Daoy (cell line): ENCODE measurements around the gene CIAO3. TPM values are rescaled to one million over a fixed set of nuclear protein-coding genes. Genes with fewer than 3 reads are reported as not detected.

Source experiments
- DNase-seq: peaks from one replicate; pipeline ENCODE4 v3.0.0-alpha.2; 2015; ENCODE audit warnings: low read depth
- total RNA-seq: library from RNA; depleted of rRNA; stranded (reverse); fragments of >200 nt; shearing (Covaris generic); gene quantifications from 2 replicates; pipeline ENCODE4 v1.2.3, GENCODE V29; 2014

Gene CIAO3
- total RNA-seq, 1 experiment from 2014 or later, result 23.7 TPM

DNA sequence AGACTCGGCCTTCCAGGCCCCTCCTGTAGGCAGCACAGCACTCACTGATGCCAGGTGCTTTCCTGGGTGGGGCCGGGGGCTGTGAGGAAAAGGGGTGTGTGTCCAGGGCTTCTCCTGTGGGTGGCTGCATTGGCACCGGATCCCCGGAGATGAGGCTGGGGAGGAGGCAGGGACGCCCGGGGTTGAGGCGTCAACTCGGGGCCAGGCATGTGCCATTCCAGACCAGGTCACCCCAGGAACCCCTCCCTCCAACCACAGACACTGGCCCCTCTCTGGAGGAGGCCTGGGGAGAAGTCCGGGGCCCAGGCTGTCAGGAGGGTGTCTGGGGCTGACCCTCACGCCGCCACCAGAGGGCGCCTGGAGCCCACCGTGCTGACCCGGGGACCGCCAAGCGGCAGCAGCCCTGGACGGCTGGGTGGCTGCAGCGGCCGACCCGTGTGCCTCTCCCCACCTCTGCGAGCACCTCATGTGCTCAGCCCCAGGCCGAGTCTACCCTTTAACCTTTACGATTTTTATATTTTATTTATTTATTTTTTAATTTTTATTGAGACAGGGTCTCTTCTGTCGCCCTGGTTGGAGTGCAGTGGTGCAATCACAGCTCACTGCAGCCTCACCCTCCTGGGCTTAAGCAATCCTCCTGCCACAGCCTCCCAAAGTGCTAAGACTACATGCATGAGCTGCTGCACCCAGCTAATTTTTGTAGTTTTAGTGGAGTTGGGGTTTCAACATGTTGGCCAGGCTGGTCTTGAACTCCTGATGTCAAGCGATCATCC, 29.1 kb downstream of the CIAO3 start:
- DNase-seq, result peak; percentile 77

DNA sequence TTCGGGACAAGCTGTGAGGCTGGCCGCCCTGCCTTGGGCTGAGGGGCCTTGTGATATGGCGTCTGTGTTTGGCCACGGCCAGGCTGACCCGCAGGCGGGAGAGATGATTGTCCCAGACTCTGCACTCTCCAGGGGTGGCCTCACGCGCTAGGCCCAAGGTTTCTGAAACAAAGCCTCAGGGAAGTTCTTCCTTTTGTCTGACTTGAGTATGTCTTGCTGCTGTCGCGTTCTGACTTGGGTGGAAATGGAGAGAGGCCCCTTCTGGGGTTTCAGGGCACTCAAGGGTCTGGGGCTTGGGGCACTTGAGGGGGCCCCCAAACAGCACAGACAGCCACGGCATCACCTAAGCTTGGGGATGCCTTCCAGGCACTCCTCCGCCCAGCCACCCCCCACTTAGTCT, 29.7 kb downstream of the CIAO3 start:
- no peak for DNase-seq

DNA sequence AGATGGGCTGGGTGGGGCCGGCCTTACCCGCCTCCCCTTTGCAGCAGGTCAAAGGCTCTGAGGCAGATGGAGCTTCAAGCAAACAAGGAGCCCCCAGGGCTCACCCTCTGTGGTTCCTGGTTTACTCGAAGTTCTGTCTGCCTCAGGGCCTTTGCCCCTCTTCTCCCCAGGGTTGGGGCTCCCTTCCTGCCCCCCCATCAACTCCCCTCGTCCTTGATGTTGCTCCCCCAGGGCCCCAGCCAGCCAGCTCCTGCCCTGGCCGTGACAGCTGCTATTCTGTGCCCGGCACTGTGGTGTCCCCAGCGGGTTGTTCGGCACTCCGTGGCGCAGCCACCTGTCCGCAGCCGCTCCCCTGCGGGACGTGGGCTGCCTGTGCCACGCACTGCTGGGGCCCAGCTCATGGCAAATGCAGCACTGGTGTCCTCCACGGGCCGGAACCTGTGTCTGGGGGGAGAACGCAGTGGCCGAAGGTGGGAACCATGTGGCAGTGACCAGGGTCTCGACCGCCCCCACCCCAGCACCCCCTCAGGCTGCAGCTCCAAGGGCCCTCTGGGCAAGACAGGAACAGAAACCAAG, 30.2 kb downstream of the CIAO3 start:
- DNase-seq, result no peak

DNA sequence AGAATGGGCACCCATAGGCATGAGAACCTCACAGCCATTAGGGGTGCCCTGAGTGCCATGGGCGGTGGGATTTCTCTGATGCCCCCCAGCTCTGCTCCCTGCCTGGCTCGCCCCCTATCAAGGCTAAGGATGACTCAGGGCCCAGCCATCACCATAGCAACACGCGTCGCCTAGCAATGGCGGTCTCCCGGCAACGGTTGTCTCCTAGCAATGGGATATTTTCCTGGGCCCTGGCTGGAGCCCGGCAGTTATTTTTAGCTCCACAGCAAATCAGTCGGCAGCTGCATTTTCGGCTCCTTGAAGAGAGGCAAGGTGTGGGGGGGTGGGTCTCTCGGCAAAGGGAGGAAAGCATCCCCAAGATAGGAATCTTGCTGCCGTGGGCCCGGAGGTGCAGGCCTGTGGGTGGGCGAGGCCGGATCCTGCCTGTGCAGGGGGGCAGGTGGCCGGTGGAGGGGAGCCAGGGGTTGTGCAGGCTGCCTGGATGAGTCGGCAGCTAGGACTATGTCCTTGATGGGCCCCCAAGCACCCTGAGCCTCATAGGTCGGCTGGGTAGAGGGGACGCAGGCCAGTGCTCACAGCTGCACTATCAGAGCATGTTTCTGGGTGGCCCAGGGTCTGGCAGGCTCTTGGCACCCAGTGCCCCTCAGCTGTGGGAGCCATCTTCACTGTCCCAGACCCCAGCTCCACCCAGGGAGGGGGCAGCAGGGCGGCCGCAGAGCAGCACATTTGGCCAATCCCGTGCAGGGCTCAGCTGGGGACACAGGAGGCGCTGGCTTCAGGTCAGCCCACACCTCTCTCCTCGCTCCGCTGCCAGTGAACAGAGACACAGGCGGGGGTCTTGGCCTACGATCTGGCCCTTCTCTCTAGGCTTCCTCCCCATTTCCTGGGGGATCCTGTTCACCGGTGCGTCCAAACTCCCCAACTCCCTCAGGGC, 31.0 kb downstream of the CIAO3 start:
- DNase-seq, result peak; percentile 84

DNA sequence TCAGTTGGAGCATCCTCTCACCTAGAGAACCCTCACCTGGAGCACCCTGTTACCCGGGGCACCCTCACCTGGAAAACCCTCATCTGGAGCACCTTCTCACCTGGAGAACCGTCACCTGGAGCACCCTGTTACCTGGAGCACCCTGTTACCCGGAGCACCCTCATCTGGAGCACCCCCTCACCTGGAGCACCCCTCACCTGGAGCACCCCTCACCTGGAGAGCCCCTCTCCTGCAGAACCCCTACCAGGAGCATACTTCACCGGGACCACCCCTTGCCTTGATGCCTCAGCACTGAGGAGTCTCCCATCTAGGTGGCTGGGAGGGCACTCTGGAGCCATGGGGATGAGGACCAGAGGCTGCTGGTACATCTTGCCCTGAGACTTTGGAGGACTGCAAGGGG, 31.8 kb downstream of the CIAO3 start:
- no peak for DNase-seq

DNA sequence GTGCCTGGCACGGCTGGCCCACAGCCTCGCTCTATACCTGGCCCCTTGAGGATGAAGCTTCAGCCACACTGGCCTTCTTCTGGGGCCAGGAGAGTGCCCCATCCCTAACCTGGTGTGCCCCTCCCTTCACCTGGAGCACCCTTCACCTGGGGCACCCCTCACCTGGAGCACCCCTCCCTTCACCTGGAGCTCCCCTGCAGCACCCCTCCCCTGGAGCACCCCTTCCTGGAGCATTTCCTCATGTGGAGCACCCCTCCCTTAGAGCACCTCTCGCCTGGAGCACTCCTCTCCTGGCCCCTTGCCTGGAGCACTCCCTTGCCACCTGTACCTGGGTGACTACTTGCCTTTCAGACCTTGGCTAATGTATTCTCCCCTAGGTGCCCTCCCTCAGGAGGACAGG, 32.8 kb downstream of the CIAO3 start:
- DNase-seq, result no peak

DNA sequence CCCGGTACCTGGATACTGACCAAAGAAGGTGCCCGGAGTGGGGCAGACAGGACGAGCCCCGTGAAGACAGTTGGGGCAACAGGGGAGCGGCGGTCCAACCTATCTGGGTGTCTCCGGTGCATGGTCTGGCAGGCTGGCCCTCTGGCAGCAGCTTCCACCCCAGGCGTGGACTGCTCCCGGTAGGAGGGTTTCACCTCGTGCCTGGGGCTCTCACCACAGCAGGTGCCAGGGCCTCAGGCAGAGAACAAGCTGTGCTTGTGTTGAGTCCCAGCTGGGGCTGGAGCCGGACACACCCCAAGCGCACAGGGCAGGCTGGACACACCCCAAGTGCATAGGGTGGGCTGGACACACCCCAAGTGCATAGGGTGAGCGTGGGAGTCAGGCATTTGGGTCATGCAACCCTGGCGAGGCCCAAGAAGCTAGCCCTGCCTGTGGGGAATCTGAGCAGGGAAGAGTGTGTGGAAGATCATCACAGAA, 33.7 kb downstream of the CIAO3 start:
- DNase-seq, result no peak

DNA sequence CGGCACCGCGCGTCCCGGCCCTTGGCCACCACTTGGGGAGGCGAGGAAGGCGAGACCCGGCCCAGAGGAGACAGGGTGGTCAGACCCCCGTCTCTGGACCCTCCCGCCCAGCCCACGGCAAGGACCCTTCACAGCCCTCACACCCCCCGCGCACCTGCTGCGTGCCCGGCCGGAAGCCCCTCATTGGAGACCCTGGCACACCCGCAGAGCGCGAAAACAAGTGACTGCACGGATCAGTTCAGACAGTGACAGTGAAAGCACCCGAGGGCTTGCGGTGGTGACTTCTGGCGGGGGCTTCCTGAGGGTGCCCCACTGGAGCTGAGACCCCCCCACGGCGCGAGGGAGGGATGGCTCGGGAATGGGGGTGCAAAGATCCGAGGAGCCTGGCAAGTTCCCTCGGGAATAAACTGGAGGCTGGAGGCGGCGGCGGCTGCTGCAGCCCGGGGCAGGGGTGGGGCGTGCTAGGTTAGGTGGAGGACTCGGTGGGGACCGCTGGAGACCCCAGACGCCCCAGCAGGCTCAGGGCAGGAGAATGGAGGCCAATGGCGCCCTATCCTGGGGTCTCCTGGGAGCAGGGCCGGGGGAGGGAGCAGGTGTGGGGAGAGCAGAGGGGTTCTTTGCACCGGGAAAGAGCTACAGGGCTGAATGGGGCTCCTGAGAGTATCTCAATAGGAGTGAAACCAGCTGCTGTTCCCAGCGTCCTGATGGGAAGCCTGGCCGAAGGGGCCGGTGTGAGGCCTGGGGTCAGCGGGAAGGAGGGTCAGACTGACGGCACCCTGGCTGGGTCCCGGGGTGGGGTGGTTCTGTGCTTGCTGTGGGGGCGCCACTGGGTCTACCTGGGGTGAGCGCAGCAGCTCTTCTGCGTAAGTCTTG, 34.4 kb downstream of the CIAO3 start:
- no peak for DNase-seq

DNA sequence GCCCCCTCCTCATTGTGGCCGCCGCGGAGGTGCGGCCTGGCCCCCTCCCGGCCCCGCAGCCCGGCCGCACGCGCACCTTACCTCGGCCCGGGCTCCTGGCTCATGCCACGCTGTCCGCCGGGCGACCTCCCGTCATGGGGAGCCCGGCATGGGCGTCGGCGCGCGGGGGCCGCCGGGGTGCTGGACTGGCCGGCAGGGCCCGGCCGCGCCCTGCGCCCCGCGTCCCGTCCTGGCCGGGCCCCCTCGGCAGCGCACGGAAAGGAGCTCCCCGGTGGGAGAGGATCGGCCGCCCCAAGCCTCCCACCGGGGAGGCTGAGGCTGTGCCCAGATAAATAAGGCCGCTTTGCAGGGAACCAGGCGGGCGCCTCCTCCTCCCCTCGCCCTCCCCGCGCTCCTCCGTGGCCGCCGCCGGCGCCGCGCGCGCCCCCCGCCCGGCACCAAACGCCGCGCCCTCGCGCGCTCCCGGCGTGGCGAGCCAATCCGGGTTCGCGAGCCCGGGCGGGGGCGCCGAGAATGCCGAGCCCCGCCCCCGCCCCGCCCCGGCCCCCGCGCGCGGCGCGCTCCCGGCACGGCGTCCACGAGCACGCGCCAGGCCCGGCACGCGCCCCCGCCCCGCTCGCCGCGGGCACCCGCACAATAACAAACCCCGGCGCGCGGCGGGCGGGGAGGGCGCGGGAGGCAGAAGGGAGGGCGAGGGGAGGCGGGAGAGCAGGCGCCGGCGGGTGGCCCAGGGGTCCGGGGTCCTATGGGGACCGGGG, 35.2 kb downstream of the CIAO3 start, which contains the start of gene FBXL16:
FBXL16 (minus strand) TSS at position 371 of the 758 bp plus-strand sequence. CDS start 8,396 bp downstream, outside the sequence.
- no peak for DNase-seq

DNA sequence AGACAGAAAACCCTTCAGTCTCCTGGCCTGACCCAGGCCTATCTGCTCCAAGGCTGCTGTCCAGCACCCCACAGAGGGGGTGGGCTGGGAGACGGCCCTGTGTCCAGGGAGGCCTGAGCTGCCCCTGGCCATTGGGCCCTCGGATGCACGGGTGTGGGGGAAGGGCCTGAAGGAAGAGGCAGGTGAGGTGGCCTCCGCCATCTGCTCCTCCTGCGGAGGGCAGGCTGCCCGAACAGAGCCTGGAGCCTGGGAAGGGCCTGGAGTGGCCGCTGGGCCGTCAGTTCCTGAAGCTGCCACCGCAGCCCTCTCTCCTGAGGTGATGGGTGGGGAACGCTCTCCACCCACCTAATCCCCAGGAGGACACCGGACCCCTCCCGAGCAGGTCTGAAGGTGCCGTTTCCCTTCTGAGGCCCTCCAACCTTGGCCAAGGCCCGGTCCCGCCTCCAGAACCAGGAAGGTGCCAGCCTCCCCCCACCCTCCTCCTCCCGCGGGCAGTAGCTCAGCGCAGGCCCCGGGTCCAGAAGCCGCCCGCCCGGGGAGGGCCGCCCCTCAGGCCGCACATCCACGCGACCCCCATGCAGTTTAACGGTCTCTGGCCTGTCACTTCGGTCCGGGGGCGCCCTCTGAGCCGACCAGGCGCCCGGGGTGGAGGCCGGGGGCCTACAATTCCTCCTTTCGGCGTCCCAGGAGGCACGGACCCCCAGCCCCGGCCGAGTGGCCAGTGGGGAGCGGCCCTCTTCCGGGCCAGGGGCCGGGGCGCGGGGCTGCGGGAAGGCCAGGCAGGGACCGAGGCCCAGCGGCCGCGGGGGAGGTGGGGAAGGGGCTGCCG, 36.0 kb downstream of the CIAO3 start:
- DNase-seq, result no peak

DNA sequence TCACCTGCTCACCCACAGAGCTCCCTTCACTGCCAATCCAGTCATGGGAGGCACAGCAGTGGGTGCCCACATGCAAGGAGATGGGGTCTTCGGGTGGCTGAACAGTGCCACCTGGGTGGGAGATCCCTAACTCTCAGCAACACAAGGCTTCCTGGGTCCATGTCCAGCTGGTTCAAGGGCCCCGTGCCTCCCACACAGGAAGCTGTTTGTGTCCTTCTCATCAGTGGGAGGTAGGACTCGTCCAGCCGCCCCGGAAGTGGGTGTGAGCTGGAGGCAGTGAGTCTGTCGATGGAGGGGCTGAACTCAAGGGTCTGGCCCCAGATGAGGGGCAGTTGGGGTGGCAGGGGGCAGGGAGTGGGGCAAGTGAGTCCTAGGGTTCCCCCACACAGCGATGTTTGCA, 36.8 kb downstream of the CIAO3 start:
- DNase-seq, result no peak

DNA sequence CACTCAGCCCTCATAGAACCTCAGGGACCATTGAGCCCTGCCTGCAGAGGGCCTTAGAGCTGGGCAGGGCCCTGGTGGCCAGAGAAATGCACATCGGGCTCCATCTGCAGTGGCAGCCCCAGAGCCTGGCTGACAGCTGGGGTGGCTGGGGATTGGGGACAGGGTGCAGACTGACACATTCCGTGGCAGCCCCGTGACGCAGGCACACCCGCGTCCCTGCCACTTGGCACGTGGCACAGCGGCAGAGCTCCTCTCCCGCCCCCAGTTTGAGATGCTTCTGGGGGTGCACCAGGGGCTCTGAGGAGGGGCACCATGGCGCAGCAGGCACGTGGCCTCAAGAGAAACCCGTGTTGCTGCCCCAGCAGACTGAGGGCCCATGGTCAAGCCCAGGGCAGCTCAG, 37.4 kb downstream of the CIAO3 start:
- DNase-seq, result no peak

DNA sequence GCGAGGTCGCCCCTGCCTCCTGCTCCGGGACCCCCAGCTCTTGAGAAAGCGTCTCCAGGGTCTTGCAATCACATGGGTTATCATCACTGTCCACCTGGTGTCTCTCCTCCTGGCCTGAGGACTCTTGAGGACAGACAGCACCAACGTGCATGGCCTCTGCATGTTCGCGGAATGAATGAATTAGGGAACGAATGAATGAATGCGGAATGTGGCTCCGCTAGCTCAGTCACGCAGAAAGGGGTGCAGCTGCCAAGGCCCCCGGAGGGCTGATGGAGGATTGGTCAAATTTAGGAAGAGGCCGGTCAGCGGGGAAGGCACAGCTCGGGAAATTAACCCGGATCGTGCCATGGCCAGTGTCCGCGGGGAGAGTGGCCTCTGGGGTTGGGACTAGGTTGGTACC, 38.5 kb downstream of the CIAO3 start:
- DNase-seq, result no peak

DNA sequence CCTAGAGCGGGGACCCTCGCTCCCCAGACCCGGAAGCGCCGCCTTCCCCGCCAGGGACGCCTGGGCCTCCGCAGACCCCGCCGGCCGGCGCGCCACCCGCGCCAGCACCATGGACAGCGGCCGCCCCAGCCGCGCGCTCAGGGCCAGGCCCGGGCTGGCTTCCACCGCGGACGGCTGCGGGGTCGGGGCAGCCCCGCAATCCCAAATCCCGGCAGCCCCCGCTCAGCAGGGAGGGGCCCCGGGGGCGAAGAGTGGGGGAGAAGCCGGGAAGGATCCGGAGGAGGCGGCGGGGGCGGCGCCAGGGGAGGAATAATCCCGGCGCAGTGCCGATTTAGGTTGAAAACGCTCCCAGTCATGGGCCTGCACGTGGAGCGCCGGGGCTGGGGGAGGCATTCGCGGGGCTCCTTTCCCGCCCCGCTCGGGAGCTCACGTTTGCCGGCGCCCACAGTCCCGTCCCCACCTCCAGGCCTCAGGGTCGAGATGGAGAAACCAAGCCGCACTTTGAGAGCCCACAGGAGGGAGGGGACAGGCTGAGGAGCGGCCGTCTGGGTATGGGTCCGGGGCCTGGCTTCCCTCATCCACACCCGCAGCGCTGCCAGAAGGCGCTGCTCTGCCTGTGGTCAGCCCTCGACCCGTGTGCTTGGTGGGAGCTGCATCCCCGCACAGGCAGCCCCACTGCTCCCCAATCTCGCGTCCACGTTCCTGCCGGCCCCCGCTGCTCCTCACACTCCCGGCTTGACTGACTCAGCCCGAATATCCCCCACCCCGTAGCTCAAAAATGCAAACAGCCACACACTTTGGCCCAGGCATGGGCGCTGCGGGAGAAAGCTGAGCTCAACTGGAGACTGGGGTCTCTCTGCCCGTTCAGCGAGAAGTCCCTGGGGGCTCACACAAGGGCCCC, 39.9 kb downstream of the CIAO3 start:
- DNase-seq, result no peak

DNA sequence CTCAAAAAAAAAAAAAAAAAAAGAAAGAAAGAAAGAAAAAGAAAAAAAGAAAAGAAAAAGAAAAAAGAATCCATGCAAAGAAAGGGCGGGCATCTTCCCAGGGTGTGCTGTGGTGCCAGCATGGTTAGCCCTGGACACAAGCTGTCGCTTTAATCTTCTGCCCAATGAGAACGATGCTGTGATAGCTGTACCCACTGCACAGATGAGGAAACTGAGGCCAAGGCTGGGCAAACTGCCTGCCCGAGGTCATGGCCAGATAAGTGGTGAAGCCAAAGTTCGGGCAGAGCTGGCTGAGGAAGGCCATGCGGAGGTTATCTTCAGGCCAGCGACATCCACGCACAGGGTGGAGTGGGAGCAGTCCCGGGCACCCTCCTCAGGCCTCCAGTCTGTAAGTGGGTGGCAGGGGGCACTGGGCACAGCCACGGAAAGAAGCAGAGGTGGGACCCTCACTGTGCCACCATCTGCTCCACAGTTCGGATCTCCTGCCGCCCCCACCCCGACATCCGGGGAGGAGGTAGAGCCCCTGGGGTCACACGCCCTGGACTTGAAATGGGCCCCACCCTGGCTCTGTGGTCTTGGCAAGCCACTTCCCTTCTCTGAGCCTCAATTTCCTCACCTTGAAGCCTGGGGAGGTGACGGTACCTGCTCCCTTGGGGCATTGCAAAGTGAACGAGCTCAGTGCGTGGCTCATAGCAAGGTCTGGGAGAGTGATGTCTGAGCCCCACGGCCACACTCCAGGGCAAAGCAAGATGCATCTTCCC, 41.7 kb downstream of the CIAO3 start:
- no peak for DNase-seq

DNA sequence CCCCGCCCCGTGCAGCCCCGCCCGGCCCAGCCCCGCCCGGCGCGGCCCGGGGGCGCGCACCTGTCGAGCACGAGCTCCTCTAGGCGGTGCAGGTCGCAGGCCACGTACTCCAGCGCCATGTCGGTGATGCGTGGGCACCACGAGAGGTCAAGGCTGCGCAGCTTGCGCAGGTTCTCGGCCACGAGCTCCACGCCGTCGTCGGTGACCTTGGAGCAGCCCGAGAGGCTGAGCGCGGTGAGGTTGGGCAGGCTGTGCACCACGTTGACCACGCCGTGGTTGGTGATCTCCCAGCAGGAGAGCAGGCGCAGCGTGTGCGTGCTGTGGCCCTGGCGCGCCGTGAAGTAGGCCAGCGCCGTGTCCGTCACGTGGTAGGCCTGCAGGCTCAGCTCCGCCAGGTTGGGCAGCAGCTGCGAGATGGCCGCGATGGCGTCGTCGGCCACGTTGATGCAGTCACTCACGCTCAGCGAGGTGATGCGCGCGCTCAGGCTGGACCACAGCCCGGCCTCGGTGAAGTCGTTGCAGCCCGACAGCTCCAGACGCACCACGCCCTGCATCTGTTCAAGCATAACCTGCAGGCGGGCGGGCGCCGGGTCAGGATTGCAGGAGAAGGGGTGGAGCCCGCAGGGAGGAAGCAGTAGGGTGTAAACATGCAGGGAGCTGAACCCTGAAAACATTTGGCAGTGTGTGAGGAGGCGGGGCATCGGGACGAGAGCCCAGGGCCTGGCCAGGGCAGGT, 45.3 kb downstream of the CIAO3 start:
- DNase-seq, result peak; percentile 57

DNA sequence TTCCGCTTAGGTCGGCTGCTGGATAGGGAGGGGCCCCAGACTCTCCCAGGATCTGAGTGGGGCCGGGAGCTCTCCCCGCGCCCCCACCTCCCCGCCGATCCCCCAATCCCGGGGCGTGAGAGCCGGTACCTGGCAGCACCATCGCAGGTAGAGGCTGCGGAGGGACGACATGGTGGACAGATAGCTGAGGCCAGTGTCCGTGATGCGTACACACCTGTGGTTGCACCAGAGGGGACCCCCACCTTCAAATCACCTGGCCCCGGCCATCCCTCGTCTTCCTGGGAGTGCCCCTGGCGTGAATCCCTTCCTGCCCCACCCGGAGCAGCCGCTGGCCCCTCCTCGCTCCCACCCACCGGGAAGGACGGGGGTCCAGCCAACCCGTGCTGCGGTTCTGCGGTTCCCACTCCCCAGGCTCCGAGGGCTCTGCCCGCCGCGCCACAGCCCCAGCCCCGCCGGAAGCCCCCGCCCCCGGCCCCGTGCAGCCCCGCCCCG, 45.9 kb downstream of the CIAO3 start:
- no peak for DNase-seq
